ENCODE results near the gene PARD3B. TPM values are rescaled to one million over a fixed set of nuclear protein-coding genes. Genes with fewer than 3 reads are reported as not detected.

PARD3B gene
- total and polyA plus RNA-seq, 2 of the 13 experiments (the other 11 are each of a cell fraction or from before 2014, with no cell fraction given) = 0.71 to 2.3 TPM

DNA sequence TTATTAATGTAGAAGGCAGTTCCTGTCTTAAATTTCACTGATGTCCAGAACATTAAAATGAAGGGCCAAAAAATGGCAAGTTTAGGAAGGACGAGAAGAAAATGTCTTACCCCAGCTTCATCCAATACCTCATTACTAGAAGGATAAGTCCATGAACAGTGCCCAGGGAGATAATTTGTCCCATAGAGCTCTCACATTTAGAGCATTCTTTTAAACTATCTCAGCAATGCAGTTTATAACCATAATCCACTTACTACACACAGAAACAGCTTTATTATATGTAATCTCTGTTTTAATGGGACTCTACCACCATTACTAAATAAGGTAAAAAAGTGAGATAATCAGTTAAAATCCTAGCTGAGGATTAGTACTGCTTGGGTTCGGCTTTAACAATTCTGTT lies 142.5 kb downstream of the PARD3B start:
- Histone ChIP-seq H3K36me3 (replicated peaks in 1 of 2; ENCODE audit: control insufficient read depth in 1 of 2, insufficient read depth in 2 of 2, low read length in 2 of 2) (no peaks in the 10 kb centered on the region), H3K4me3 (replicated peaks in 1 of 3; ENCODE audit: insufficient read depth in 1 of 3, low read depth in 2 of 3, low read length in 3 of 3) (no peak overlapping the region), H3K9ac (ENCODE audit: insufficient read depth, low read depth, low read length) (no peak overlapping the region), H3K27me3 (ENCODE audit: control insufficient read depth in 1 of 2, insufficient read depth in 2 of 2, low read length in 2 of 2) (no peaks in the 10 kb centered on the region), H3K27ac (ENCODE audit: extremely low read length, insufficient read depth, low read length) (no peak overlapping the region), H3K9me3 (ENCODE audit: low read length) (no peaks in the 10 kb centered on the region; the same call in 1 of the 2 replicates), H3K79me2 (ENCODE audit: insufficient read depth, low read length) (no peaks in the 10 kb centered on the region), H3K4me2 (ENCODE audit: low read depth, low read length) (no peak overlapping the region), H3K4me1 (ENCODE audit: insufficient read depth, low read length) (peaks cover 10% of the 10 kb centered on the region), H4K20me1 (ENCODE audit: insufficient read depth, low read length) (no peaks in the 10 kb centered on the region), H2AFZ (ENCODE audit: low read length) (no peak overlapping the region)
- DNase-seq (ENCODE audit: low spot score) (no peak), ATAC-seq (no peak), FAIRE-seq (no peak)
- TF ChIP-seq NR3C1 (CRISPR knock-in tag; IDR thresholded peaks at IDR 0.05) = no peak
- CTCF ChIA-PET (ENCODE audit: low intra/inter-chr PET ratio, low total read pairs) = no interaction called here
- in situ Hi-C loops (cut with HindIII; ENCODE audit: extremely low pct_ligation_motif_present, low pct_unique_long_range_greater_than_20kb) (no loop called here), intact Hi-C loops (cut with micrococcal nuclease; ENCODE audit: unreplicated experiment) (loop anchor here (10.0 kb wide), 1 partner anchor 203 kb away; no protein-coding TSS in a partner anchor)
- WGBS (ENCODE audit: low lambda C conversion rate) = 61% methylated on average over 2 of the region's 2 CpGs
- BruUV-seq (replicated peaks) = no TSS peak
- POLR2A ChIA-PET = no interaction called here

DNA sequence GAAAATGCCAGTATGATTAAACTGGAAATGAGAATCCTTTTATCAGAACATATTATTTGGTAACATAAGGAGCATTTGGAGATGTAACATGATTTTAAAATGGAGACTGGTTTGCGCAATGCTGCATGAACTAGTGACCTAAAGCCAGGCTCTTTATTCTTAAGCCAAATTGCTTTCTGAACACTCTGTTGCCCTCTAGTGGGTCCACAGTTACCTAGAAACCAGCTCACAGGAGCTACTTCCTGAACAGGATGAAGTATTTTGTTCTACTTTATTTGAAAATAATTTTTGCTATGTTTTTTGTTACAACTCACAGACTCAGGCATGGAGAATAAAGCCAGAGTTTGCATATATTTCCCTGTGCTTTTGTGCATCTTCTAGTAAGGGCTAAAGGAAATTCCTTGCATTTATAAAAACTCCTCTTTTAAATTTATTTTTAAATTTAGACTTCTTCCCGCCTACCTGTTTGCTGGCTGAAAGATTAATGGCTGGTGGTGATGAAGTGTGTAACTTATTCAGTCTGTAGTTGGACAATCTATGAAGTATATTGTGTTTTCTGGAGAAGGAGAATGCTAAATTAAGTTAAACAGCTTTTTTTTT lies 146.7 kb downstream of the PARD3B start:
- Histone ChIP-seq H3K4me2 (ENCODE audit: low read depth, low read length) (no peak overlapping the region), H3K4me3 (replicated peaks in 1 of 3; ENCODE audit: insufficient read depth in 1 of 3, low read depth in 2 of 3, low read length in 3 of 3) (no peak overlapping the region), H4K20me1 (ENCODE audit: insufficient read depth, low read length) (no peaks in the 10 kb centered on the region), H3K27ac (ENCODE audit: extremely low read length, insufficient read depth, low read length) (no peak overlapping the region), H3K36me3 (replicated peaks in 1 of 2; ENCODE audit: control insufficient read depth in 1 of 2, insufficient read depth in 2 of 2, low read length in 2 of 2) (no peaks in the 10 kb centered on the region), H3K9me3 (ENCODE audit: low read length) (peaks cover 7% of the 10 kb centered on the region), H3K9ac (ENCODE audit: insufficient read depth, low read depth, low read length) (no peak overlapping the region), H3K4me1 (ENCODE audit: insufficient read depth, low read length) (no peaks in the 10 kb centered on the region), H2AFZ (ENCODE audit: low read length) (no peak overlapping the region), H3K79me2 (ENCODE audit: insufficient read depth, low read length) (no peaks in the 10 kb centered on the region), H3K27me3 (ENCODE audit: control insufficient read depth in 1 of 2, insufficient read depth in 2 of 2, low read length in 2 of 2) (no peaks in the 10 kb centered on the region)
- peak; percentile 77 for ATAC-seq
- POLR2A ChIA-PET = no interaction called here
- intact Hi-C loops (cut with micrococcal nuclease; ENCODE audit: unreplicated experiment) (loop anchor here (1.0 to 2.0 kb wide), 4 partner anchors 367 to 583 kb away; no protein-coding TSS in a partner anchor), in situ Hi-C loops (cut with HindIII; ENCODE audit: extremely low pct_ligation_motif_present, low pct_unique_long_range_greater_than_20kb) (loop anchor here (5.0 kb wide), 1 partner anchor 365 kb away; no protein-coding TSS in a partner anchor)
- no TSS peak for BruUV-seq (replicated peaks)
- DNase-seq (ENCODE audit: low spot score) = peak; percentile 75
- CTCF ChIA-PET (ENCODE audit: low intra/inter-chr PET ratio, low total read pairs) = interaction anchor here (1.9 to 2.0 kb wide), 2 partner anchors 367 to 432 kb away, joined by 9 to 27 read pairs; no protein-coding TSS in a partner anchor
- FAIRE-seq = peak; percentile 83
- WGBS (ENCODE audit: low lambda C conversion rate) = 73% methylated on average over 2 of the region's 2 CpGs
- TF ChIP-seq FOXJ3 (CRISPR knock-in tag; IDR thresholded peaks at IDR 0.05; ENCODE audit: borderline replicate concordance) (peak; percentile 33; the same call in 1 of the 2 replicates), ZMYM4 (CRISPR knock-in tag; IDR thresholded peaks at IDR 0.05) (peak; percentile 81), SMC3 (IDR thresholded peaks at IDR 0.05; ENCODE audit: low read length) (peak; percentile 94), TSC22D2 (CRISPR knock-in tag; IDR thresholded peaks at IDR 0.05; ENCODE audit: borderline replicate concordance) (no peak)
- TF ChIP-seq, protein P1, sequence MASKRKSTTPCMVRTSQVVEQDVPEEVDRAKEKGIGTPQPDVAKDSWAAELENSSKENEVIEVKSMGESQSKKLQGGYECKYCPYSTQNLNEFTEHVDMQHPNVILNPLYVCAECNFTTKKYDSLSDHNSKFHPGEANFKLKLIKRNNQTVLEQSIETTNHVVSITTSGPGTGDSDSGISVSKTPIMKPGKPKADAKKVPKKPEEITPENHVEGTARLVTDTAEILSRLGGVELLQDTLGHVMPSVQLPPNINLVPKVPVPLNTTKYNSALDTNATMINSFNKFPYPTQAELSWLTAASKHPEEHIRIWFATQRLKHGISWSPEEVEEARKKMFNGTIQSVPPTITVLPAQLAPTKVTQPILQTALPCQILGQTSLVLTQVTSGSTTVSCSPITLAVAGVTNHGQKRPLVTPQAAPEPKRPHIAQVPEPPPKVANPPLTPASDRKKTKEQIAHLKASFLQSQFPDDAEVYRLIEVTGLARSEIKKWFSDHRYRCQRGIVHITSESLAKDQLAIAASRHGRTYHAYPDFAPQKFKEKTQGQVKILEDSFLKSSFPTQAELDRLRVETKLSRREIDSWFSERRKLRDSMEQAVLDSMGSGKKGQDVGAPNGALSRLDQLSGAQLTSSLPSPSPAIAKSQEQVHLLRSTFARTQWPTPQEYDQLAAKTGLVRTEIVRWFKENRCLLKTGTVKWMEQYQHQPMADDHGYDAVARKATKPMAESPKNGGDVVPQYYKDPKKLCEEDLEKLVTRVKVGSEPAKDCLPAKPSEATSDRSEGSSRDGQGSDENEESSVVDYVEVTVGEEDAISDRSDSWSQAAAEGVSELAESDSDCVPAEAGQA (IDR thresholded peaks at IDR 0.05; ENCODE audit: low read depth) = no peak
- TF ChIP-seq, protein P1 (CRISPR knock-in tag; IDR thresholded peaks at IDR 0.05; ENCODE audit: borderline replicate concordance) = 0 out of 2 replicates have a peak, but pooled peaks have one; percentile 40

All from HepG2 (cell line).